Effector memory CD4-positive, alpha-beta T cell (primary cell): ENCODE data around the gene OR9A2.

Experiments
- DNase-seq, 3 donors: peaks; one replicate each; pipeline ENCODE4 v3.0.0-alpha.2; 2020
- H3K27ac ChIP-seq: 2 replicates; pipeline ENCODE4 v1.7.0; 2013; ENCODE audit warnings: mild to moderate bottlenecking, low read length, moderate library complexity; ENCODE audit not compliant: insufficient read depth, poor library complexity, severe bottlenecking
- H3K27me3 ChIP-seq: replicated peaks from 2 replicates; pipeline ENCODE4 v1.7.0; 2013; ENCODE audit warnings: mild to moderate bottlenecking, low read length; ENCODE audit not compliant: insufficient read depth, control insufficient read depth, poor library complexity, severe bottlenecking
- H3K36me3 ChIP-seq: 2 replicates; pipeline ENCODE4 v1.7.0; 2013; ENCODE audit warnings: mild to moderate bottlenecking, low read length, moderate library complexity; ENCODE audit not compliant: control insufficient read depth, insufficient read depth
- H3K4me1 ChIP-seq: 2 replicates; pipeline ENCODE4 v1.7.0; 2013; ENCODE audit warnings: low read length, mild to moderate bottlenecking; ENCODE audit not compliant: control insufficient read depth, insufficient read depth, poor library complexity, severe bottlenecking
- H3K4me3 ChIP-seq: 2 replicates; pipeline ENCODE4 v1.7.0; 2013; ENCODE audit warnings: low read length, low read depth, mild to moderate bottlenecking; ENCODE audit not compliant: insufficient read depth, poor library complexity, severe bottlenecking
- H3K9me3 ChIP-seq: 2 replicates; pipeline ENCODE4 v1.7.0; 2013; ENCODE audit warnings: mild to moderate bottlenecking, low read length, moderate library complexity; ENCODE audit not compliant: control insufficient read depth

OR9A2 gene

GRCh38 chr7:143027683-143028082 is 751 bp upstream of the OR9A2 start:
- no peaks in the 10 kb centered on the region for H3K36me3 ChIP-seq
- H3K4me1 ChIP-seq: no peaks in the 10 kb centered on the region
- H3K27ac ChIP-seq: no peak overlapping the region
- H3K9me3 ChIP-seq: no peaks in the 10 kb centered on the region
- no peaks in the 10 kb centered on the region for H3K27me3 ChIP-seq
- no peak overlapping the region for H3K4me3 ChIP-seq
- no peak for DNase-seq

GRCh38 chr7:143025371-143025770 is 1.6 kb downstream of the OR9A2 start:
- Histone ChIP-seq H3K4me3 (no peak overlapping the region), H3K27ac (no peak overlapping the region), H3K36me3 (no peaks in the 10 kb centered on the region)

GRCh38 chr7:143023047-143023446 is 3.9 kb downstream of the OR9A2 start:
- no peak for DNase-seq

More at GRCh38 chr7:143025371-143025770, 1.6 kb downstream of the OR9A2 start:
- Histone ChIP-seq H3K9me3 (no peaks in the 10 kb centered on the region), H3K4me1 (no peaks in the 10 kb centered on the region), H3K27me3 (no peaks in the 10 kb centered on the region)
- DNase-seq: no peak

GRCh38 chr7:143018931-143019330 is 8.0 kb downstream of the OR9A2 start:
- H3K36me3 ChIP-seq: no peaks in the 10 kb centered on the region
- no peak overlapping the region for H3K27ac ChIP-seq
- no peak overlapping the region for H3K4me3 ChIP-seq
- H3K9me3 ChIP-seq: no peaks in the 10 kb centered on the region
- DNase-seq: no peak
- no peaks in the 10 kb centered on the region for H3K27me3 ChIP-seq
- no peaks in the 10 kb centered on the region for H3K4me1 ChIP-seq

More at GRCh38 chr7:143023047-143023446, 3.9 kb downstream of the OR9A2 start:
- Histone ChIP-seq H3K9me3 (no peaks in the 10 kb centered on the region), H3K36me3 (no peaks in the 10 kb centered on the region), H3K27me3 (no peaks in the 10 kb centered on the region), H3K4me3 (no peak overlapping the region), H3K27ac (no peak overlapping the region), H3K4me1 (no peaks in the 10 kb centered on the region)

- no peak overlapping the region for H3K27ac ChIP-seq
- DNase-seq: no peak
- H3K4me3 ChIP-seq: no peak overlapping the region
- H3K4me1 ChIP-seq: no peaks in the 10 kb centered on the region
- no peaks in the 10 kb centered on the region for H3K36me3 ChIP-seq
- no peaks in the 10 kb centered on the region for H3K9me3 ChIP-seq
- H3K27me3 ChIP-seq: no peaks in the 10 kb centered on the region
These were observed 9.9 kb downstream of the OR9A2 start for GRCh38 chr7:143016996-143017395.

- Histone ChIP-seq H3K27ac (no peak overlapping the region), H3K9me3 (no peaks in the 10 kb centered on the region), H3K36me3 (no peaks in the 10 kb centered on the region), H3K4me1 (no peaks in the 10 kb centered on the region), H3K27me3 (no peaks in the 10 kb centered on the region), H3K4me3 (no peak overlapping the region)
- DNase-seq: no peak
These were observed 10.9 kb downstream of the OR9A2 start for GRCh38 chr7:143015926-143016490.

GRCh38 chr7:143015084-143015483 is 11.8 kb downstream of the OR9A2 start:
- no peaks in the 10 kb centered on the region for H3K9me3 ChIP-seq
- no peak for DNase-seq
- H3K4me3 ChIP-seq: no peak overlapping the region
- H3K4me1 ChIP-seq: no peaks in the 10 kb centered on the region
- no peaks in the 10 kb centered on the region for H3K27me3 ChIP-seq
- no peak overlapping the region for H3K27ac ChIP-seq
- no peaks in the 10 kb centered on the region for H3K36me3 ChIP-seq

GRCh38 chr7:143013893-143014292 is 13.0 kb downstream of the OR9A2 start:
- no peaks in the 10 kb centered on the region for H3K4me1 ChIP-seq
- H3K4me3 ChIP-seq: no peak overlapping the region
- DNase-seq: no peak
- H3K27ac ChIP-seq: no peak overlapping the region
- H3K36me3 ChIP-seq: no peaks in the 10 kb centered on the region
- no peaks in the 10 kb centered on the region for H3K27me3 ChIP-seq
- no peaks in the 10 kb centered on the region for H3K9me3 ChIP-seq

GRCh38 chr7:143013473-143013872 is 13.5 kb downstream of the OR9A2 start:
- Histone ChIP-seq H3K4me1 (no peaks in the 10 kb centered on the region), H3K27ac (no peak overlapping the region), H3K27me3 (no peaks in the 10 kb centered on the region), H3K4me3 (no peak overlapping the region), H3K9me3 (no peaks in the 10 kb centered on the region), H3K36me3 (no peaks in the 10 kb centered on the region)
- no peak for DNase-seq

- H3K4me3 ChIP-seq: no peak overlapping the region
- H3K27me3 ChIP-seq: no peaks in the 10 kb centered on the region
- no peaks in the 10 kb centered on the region for H3K9me3 ChIP-seq
- no peaks in the 10 kb centered on the region for H3K4me1 ChIP-seq
- no peak for DNase-seq
- no peak overlapping the region for H3K27ac ChIP-seq
- no peaks in the 10 kb centered on the region for H3K36me3 ChIP-seq
These were observed 14.5 kb downstream of the OR9A2 start for GRCh38 chr7:143012409-143012808.
